Panc1 (cell line): ENCODE results near the gene MTX1. TPM values are rescaled to one million over a fixed set of nuclear protein-coding genes. Genes with fewer than 3 reads are reported as not detected.

Experiments
- ATAC-seq: fragments of 200-7000 bp; cut with Tn5 transposase; 2 replicates; pipeline ENCODE4 v1.9.1; 2020; ENCODE audit warnings: mild to moderate bottlenecking, moderate library complexity
- BruUV-seq: library from RNA; stranded (reverse); fragments of 400-500 nt; replicated peaks from 2 replicates; lab custom pipeline; 2021; lab: Mats Ljungman, UMichigan
- CTCF ChIA-PET: fragments of 300-600 bp; sonication (Branson Sonifier 250); formaldehyde crosslinking; loops from one replicate; lab custom pipeline; 2022; ENCODE audit warnings: antibody characterized with exemption; lab: Charles Lee
- POLR2A ChIA-PET: fragments of 300-600 bp; sonication (Branson Sonifier 250); formaldehyde crosslinking; loops from one replicate; lab custom pipeline; 2022; ENCODE audit warnings: antibody characterized with exemption; lab: Charles Lee
- DNase-seq: peaks from one replicate; pipeline ENCODE4 v3.0.0-alpha.2; 2010; ENCODE audit warnings: low read depth, low spot score
- H3K27ac ChIP-seq: 2 replicates; pipeline ENCODE4 v1.5.1; 2011; ENCODE audit warnings: mild to moderate bottlenecking, low read length, inconsistent platforms
- H3K27me3 ChIP-seq: fragments of 200-500 bp; sonication (Bioruptor generic); 2 replicates; pipeline ENCODE4 v1.6.0; 2014; ENCODE audit warnings: low read length, inconsistent platforms; ENCODE audit not compliant: control insufficient read depth, insufficient read depth
- H3K36me3 ChIP-seq: fragments of 200-500 bp; sonication (Bioruptor generic); 2 replicates; pipeline ENCODE4 v1.5.1; 2014; ENCODE audit warnings: inconsistent platforms, mild to moderate bottlenecking, low read length, moderate library complexity; ENCODE audit not compliant: control insufficient read depth, insufficient read depth
- H3K4me1 ChIP-seq: 2 replicates; pipeline ENCODE4 v1.5.1; 2011; ENCODE audit warnings: inconsistent platforms, mild to moderate bottlenecking, low read length, moderate library complexity; ENCODE audit not compliant: control insufficient read depth, insufficient read depth
- H3K4me3 ChIP-seq, 2 experiments: 2 replicates each; pipeline ENCODE4 v1.5.1; 2011 to 2012; ENCODE audit warnings: low read depth in 2 of 2, low read length in 2 of 2, mild to moderate bottlenecking in 2 of 2, inconsistent platforms in 1 of 2, moderate library complexity in 1 of 2
- H3K9me3 ChIP-seq: fragments of 200-500 bp; sonication (Bioruptor generic); 2 replicates; pipeline ENCODE4 v1.5.1; 2014; ENCODE audit warnings: low read depth, mild to moderate bottlenecking, inconsistent platforms, low read length, moderate library complexity; ENCODE audit not compliant: control insufficient read depth, insufficient read depth
- CTCF ChIP-seq: fragments of 450-650 bp; IDR thresholded peaks from 2 replicates; pipeline ENCODE4 v1.5.1; 2017; ENCODE audit warnings: mild to moderate bottlenecking
- POLR2AphosphoS5 ChIP-seq: IDR thresholded peaks from 2 replicates; pipeline ENCODE4 v1.6.1; 2012; ENCODE audit warnings: mild to moderate bottlenecking, low read depth, low read length, moderate library complexity
- REST ChIP-seq, 2 experiments: IDR thresholded peaks; 2 replicates each; pipeline ENCODE4 v1.6.1; 2011 to 2012; ENCODE audit warnings: low read depth in 2 of 2, control low read depth in 1 of 2, low read length in 1 of 2, mild to moderate bottlenecking in 1 of 2, moderate library complexity in 1 of 2; ENCODE audit not compliant: insufficient read depth in 1 of 2
- SIN3A ChIP-seq: IDR thresholded peaks from 2 replicates; pipeline ENCODE4 v1.6.1; 2012; ENCODE audit warnings: low read depth, mild to moderate bottlenecking, low read length, moderate library complexity, borderline replicate concordance; ENCODE audit not compliant: insufficient read depth
- TCF7L2 ChIP-seq: IDR thresholded peaks from 2 replicates; pipeline ENCODE4 v1.6.1; 2011; ENCODE audit warnings: mild to moderate bottlenecking, low read depth, low read length, inconsistent platforms
- in situ Hi-C: cut with HindIII; loops from 2 replicates; pipeline ENCODE4 v1.10.0; 2016; ENCODE audit warnings: low sequenced_read_pairs, low pct_unique_long_range_greater_than_20kb
- intact Hi-C: fragments of 100-400 bp; cut with micrococcal nuclease; formaldehyde crosslinking; loops from one replicate; pipeline ENCODE4 v1.10.0; 2022; ENCODE audit not compliant: unreplicated experiment
- total RNA-seq: library from RNA; stranded (reverse); gene quantifications from one replicate; pipeline ENCODE4 v1.2.1, GENCODE V29; 2021; ENCODE audit not compliant: unreplicated experiment

The MTX1 gene
- total RNA-seq, 1 experiment from 2014 or later = 53.6 TPM

- POLR2A ChIA-PET = no interaction called here
- Histone ChIP-seq H3K27ac (peak overlapping the region; percentile 95), H3K4me3 (peak overlapping the region; percentile 60 to 85), H3K9me3 (no peaks in the 10 kb centered on the region), H3K4me1 (peaks cover 24% of the 10 kb centered on the region), H3K27me3 (no peaks in the 10 kb centered on the region), H3K36me3 (no peaks in the 10 kb centered on the region)
- intact Hi-C loops (no loop called here), in situ Hi-C loops (no loop called here)
- CTCF ChIA-PET = no interaction called here
- ATAC-seq (no peak), DNase-seq (no peak)
- TF ChIP-seq CTCF (no peak), SIN3A (no peak), POLR2AphosphoS5 (no peak), TCF7L2 (no peak), REST (IDR thresholded peaks at IDR 0.05; ENCODE audit: insufficient read depth in 1 of 2, low read depth in 2 of 2, low read length in 1 of 2) (no peak)
- TSS peak; percentile 70 for BruUV-seq
Observed at GRCh38 chr1:155242805-155243358, 34.4 kb downstream of the MTX1 start.

GRCh38 chr1:155244368-155245162 lies 36.1 kb downstream of the MTX1 start:
- peak overlapping the region; percentile 60 to 85 for H3K4me3 ChIP-seq
- H3K27me3 ChIP-seq = no peaks in the 10 kb centered on the region
- peak; percentile 95 for DNase-seq
- in situ Hi-C loops = no loop called here
- peak overlapping the region; percentile 95 for H3K27ac ChIP-seq
- ATAC-seq = peak; percentile 95
- H3K4me1 ChIP-seq = peaks cover 24% of the 10 kb centered on the region
- CTCF ChIA-PET = interaction anchor here (1.2 kb wide), 1 partner anchor 9 kb away, joined by 3 read pairs; no protein-coding TSS in a partner anchor
- H3K9me3 ChIP-seq = no peaks in the 10 kb centered on the region
- BruUV-seq = no TSS peak
- no peaks in the 10 kb centered on the region for H3K36me3 ChIP-seq
- POLR2A ChIA-PET = interaction anchor here (0.7 kb wide), 1 partner anchor 35 kb away, joined by 6 read pairs; no protein-coding TSS in a partner anchor
- intact Hi-C loops = no loop called here
- no peak for TF ChIP-seq CTCF
- TF ChIP-seq TCF7L2 = peak; percentile 81
- TF ChIP-seq SIN3A = peak; percentile 65; the same call in 1 of the 2 replicates
- TF ChIP-seq REST (IDR thresholded peaks at IDR 0.05; ENCODE audit: insufficient read depth in 1 of 2, low read depth in 2 of 2, low read length in 1 of 2) = peak in 1 of 2 experiments; percentile 22; a peak in 1 of 4 replicates
- peak; percentile 97 for TF ChIP-seq POLR2AphosphoS5
